NCI-H187 treated with DMSO at 0.1 percent for 48 hours (cell line): Measurements from ENCODE around the gene PIK3CD.

Experiments used
- DNase-seq: peaks from one replicate; lab custom pipeline; 2025; lab: John Stamatoyannopoulos, UW

Gene PIK3CD

DNA sequence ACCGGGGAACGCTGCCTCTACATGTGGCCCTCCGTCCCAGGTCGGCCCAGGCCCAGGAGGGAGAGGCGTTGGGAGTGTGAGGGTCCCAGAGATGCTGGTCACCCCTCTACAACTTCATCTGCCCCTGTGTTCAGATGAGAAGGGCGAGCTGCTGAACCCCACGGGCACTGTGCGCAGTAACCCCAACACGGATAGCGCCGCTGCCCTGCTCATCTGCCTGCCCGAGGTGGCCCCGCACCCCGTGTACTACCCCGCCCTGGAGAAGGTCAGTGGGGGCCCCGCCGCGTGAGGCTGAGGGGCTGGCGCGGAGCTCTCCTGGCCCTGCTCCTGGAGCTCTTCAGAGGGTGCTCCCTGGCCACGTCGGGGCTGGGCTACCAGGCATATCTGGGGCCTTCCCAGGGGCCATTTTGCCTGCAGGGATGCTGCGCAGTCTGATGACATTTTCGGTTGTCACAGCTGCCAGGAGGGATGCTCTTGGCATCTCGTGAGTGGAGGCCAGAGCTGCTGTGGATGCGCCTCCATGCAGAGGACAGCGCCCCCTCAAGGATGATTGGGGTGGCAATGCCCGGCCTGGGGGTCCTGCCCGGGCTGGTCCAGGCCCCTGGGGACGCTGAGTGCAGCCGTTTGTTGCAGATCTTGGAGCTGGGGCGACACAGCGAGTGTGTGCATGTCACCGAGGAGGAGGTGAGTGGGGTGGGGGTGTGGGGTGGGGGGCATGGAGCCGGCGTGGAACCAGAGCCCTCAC, 68.6 kb downstream of the PIK3CD start:
- DNase-seq: no peak

DNA sequence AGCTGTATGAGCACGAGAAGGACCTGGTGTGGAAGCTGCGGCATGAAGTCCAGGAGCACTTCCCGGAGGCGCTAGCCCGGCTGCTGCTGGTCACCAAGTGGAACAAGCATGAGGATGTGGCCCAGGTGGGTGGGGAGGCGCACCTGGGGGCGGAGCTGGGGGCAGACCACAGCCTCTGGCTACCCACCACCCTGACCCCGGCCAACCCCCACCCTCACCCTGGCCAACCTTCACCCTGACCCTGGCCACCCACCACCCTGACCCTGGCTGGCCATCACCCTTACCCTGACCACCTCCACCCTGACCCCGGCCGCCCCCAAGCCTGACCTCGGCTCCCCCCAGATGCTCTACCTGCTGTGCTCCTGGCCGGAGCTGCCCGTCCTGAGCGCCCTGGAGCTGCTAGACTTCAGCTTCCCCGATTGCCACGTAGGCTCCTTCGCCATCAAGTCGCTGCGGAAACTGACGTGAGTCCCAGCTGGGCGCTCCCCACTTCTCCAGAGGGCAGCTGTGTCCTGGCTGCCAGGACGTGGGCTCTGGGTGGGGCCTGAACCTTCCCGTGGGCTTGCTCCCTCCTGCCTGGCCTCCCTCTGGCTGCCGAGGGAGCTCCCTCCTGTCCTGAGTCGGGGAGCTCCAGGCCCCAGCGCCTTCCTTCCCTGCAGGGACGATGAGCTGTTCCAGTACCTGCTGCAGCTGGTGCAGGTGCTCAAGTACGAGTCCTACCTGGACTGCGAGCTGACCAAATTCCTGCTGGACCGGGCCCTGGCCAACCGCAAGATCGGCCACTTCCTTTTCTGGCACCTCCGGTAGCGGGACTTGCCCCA, 69.5 kb downstream of the PIK3CD start:
- no peak for DNase-seq

DNA sequence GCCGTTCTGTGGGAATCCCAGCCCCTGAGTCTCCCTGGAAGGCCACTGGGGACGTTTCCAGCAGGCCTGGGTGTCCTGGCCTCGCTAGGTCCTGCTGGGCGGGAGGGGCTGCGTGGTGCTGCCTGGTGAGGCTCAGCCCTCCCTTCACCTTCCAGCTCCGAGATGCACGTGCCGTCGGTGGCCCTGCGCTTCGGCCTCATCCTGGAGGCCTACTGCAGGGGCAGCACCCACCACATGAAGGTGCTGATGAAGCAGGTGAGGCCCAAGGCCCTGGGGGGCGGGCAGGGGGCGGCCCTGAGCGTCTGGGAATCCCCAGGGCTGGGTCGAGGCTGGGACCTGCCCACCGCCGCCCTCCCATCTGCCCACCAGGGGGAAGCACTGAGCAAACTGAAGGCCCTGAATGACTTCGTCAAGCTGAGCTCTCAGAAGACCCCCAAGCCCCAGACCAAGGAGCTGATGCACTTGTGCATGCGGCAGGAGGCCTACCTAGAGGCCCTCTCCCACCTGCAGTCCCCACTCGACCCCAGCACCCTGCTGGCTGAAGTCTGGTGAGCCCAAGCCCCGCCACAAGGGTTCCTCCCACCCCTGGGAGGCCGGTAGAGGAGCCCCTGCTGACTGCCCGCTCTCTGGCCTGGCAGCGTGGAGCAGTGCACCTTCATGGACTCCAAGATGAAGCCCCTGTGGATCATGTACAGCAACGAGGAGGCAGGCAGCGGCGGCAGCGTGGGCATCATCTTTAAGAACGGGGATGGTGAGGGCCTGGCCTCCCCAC, 70.3 kb downstream of the PIK3CD start:
- DNase-seq: no peak

DNA sequence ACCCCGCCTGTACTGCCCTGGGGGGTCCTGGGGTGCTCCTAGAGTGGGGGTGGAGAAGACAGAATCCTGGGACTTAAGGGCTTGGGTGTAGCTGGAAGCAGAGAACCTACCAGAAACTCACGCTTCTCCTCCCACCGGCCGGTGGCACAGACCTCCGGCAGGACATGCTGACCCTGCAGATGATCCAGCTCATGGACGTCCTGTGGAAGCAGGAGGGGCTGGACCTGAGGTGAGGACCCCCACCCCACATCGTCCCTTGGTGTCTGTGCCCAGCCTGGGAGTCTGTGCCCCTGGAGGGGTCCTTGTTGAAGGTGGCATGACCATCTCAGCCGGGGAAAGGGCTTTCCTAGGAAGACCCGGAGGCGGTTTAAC, 70.8 kb downstream of the PIK3CD start:
- DNase-seq: no peak

DNA sequence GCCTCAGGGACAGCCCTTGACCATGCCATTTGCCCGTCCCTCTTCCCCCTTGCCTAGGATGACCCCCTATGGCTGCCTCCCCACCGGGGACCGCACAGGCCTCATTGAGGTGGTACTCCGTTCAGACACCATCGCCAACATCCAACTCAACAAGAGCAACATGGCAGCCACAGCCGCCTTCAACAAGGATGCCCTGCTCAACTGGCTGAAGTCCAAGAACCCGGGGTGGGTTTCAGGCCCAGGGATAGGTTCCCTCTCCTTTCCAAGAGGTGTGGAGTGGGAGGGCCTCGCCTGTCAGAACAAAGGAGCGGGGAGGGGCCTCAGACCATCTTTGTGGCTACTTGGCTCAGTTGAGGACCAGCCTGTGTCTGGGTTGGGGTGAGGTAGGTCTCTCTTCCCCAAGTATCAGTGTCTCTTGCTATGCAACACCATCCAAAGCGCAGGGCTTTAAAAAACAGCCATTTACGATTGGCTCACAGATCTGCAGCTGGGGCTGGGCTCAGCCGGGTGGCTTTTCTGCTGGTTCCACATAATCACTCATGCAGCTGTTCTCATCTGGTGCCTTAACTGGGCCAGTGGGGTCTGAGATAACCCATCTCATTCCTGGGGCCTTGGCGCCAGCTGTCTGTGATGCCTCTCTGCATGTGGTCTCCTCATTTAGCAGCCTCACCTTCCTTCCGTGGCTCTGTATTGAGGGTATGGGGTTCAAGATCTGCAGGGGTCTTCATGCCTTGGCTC, 71.7 kb downstream of the PIK3CD start:
- no peak for DNase-seq

DNA sequence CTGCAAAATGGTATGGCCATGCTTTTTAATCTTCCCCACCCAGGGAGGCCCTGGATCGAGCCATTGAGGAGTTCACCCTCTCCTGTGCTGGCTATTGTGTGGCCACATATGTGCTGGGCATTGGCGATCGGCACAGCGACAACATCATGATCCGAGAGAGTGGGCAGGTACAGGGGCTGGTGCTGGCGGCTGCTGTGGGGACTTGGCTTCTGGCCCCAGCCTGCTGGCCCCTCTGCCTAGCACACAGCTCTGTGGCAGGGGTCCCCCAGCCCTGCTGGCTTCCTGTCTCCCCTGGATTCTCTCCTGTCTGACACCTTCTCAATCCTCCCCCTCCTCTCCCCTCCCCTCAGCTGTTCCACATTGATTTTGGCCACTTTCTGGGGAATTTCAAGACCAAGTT, 72.4 kb downstream of the PIK3CD start:
- DNase-seq: no peak

DNA sequence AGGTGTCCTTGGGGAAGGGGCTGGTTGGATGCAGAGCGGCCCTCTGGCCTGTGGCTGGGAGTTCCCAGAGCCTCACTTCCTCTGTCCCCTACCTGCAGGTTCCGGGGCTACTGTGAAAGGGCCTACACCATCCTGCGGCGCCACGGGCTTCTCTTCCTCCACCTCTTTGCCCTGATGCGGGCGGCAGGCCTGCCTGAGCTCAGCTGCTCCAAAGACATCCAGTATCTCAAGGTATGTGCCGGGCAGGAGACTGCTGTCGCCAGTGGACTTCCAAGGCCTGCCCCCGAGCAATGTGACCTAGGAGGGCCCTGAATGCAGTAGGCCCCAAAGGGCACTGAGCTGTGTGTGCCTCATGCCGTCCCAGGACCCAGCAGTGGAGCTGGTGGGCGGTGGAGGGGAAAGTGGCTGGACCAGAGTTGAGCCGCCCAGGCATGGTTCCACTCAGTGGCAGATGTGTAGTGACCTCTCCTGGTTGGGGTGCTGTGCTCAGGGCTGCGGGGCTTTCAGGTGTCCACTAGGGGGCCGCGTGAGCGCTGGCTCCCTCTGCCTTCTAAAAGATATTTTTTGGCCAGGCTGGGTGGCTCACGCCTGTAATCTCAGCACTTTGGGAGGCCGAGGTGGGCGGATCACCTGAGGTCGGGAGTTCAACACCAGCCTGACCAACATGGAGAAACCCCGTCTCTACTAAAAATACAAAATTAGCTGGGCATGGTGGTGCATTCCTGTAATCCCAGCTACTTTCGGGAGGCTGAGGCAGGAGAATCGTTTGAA, 73.4 kb downstream of the PIK3CD start:
- no peak for DNase-seq

DNA sequence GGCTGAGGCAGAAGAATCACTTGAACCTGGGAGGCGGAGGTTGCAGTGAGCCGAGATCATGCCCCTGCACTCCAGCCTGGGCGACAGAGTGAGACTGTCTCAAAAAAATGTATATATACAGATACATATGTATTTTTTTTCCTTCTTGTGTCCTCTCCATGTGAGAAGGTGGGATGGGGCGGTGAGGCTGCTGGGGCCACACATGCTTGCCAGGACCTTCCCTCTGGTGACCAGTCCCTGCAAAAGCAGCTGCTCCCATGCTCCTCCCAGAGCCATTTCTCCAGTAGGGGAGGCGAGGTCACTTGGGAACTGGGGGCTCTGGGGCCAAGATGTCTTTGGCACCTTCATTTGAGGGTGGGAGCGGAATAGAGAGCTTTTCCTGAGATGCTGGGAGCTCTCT, 74.9 kb downstream of the PIK3CD start:
- DNase-seq: no peak

DNA sequence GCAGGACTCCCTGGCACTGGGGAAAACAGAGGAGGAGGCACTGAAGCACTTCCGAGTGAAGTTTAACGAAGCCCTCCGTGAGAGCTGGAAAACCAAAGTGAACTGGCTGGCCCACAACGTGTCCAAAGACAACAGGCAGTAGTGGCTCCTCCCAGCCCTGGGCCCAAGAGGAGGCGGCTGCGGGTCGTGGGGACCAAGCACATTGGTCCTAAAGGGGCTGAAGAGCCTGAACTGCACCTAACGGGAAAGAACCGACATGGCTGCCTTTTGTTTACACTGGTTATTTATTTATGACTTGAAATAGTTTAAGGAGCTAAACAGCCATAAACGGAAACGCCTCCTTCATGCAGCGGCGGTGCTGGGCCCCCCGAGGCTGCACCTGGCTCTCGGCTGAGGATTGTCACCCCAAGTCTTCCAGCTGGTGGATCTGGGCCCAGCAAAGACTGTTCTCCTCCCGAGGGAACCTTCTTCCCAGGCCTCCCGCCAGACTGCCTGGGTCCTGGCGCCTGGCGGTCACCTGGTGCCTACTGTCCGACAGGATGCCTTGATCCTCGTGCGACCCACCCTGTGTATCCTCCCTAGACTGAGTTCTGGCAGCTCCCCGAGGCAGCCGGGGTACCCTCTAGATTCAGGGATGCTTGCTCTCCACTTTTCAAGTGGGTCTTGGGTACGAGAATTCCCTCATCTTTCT, 75.5 kb downstream of the PIK3CD start:
- no peak for DNase-seq

DNA sequence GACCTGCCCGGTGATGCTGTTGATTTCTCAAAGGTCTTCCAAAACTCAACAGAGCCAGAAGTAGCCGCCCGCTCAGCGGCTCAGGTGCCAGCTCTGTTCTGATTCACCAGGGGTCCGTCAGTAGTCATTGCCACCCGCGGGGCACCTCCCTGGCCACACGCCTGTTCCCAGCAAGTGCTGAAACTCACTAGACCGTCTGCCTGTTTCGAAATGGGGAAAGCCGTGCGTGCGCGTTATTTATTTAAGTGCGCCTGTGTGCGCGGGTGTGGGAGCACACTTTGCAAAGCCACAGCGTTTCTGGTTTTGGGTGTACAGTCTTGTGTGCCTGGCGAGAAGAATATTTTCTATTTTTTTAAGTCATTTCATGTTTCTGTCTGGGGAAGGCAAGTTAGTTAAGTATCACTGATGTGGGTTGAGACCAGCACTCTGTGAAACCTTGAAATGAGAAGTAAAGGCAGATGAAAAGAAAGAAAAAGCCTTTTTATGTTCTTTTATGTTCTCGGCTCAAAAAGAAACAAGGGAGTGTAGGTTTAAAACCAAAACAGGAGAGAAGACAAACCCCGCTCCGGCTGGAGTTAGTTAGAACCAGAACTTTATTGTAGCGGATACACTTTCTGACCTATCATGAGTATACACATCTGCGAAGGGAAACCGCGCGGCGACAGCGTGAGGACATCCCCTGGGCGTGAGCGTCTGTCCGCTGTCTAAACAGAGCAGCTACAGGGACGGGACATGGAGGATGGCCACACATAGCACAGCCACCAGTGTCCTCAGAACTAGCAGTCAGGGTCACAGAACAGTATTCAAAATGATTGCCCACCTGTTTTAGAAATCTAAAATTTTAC, 77.1 kb downstream of the PIK3CD start:
- DNase-seq: no peak

DNA sequence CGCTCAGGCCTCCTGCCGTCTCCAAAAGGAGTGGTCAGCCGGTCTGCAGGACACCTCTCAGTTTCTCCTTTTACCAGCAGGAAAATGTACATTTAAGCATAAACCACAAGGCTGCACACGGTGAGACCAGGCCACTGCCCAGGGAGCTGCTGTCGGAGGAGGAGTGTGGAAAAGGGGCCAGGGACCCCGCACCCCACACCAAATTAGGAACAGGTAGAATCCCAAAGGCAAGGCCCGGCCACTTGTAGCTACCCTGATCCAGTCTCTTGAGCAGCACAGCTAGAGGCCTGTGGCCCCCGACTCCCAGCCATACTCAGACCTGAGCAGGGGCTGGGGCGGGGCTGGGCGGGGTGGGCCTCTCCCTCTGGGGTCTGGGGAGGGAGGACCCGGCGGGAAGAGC, 78.0 kb downstream of the PIK3CD start:
- DNase-seq: no peak

DNA sequence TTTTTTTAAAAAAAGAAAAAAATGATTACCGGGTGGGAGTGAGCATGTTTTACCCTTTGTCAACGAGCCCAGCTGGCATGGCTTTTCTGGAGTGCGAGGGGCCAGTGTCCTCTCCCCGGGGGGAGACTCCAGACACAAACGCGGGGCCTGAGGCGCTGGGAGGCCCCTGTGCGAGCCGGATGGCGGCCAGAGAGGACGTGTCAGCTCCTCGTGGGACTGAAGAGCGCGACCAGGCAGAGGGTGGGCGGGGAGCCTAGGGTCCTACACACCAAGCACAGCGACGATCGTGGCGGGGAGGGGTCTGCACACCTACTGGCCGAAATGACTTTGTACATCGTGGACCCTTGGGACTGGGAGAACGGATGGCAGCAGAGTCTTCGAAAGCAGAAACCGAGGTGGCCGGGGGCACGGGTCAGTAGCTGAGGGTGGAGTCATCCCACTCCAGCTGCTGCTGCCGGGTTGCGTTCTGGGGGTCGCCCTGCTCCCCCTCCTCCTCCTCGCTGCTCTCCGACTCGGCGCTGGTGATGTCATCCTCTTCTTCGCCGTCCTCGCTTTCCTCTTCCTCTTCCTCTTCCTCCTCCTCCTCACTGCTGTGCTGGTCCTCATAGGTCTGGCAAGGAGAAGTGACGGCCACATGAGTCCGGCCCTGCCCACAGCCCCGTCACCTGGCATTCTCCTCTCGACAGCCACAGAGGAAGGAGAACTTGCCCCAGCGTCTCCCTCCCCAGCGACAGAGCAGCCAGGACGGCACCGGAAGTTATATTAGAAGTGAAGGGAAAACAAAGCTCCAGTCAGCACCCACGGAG, 78.8 kb downstream of the PIK3CD start:
- DNase-seq: no peak

DNA sequence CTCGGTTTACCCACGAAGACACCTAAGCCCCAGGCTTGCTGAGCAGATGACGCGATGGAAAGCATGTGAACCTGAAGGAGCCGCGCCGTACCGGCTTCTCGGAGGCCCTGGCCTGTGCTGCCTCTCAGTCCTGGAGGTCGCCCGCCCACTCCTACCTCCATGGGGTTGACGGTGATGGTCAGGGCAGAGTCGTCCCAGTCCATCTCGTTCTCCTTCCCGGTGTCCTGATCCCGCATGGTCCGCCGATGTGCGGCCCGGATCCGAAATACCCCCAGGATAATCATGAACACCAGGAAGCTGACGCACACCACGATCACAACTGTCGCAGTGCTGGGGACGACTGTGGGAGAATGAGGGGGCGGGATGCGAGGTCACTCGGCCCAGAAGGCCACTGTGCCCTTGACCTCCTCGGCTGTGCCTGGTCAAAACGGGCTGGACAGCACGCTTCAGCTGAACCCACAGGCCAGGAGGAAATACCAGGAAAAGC, 79.6 kb downstream of the PIK3CD start:
- DNase-seq: no peak

DNA sequence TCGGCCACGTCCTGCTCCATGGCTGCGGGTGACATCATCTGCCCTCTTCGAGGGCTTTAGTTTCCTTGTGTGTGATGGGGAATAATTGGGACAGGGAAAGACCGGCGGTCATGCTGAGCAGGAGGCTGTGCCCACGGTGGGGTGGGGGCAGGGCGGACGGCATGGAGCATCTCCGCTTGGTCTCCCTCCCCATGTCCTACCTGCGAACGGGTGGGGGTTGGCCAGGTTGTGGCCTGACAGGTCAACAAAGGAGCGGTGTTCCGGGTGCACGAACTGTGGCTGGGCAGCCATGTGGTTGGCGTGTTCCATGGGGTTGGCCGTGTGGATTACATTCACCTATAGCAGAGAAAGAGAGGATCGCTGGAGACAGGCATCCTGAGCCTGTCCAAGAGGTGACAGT, 80.0 kb downstream of the PIK3CD start:
- no peak for DNase-seq

DNA sequence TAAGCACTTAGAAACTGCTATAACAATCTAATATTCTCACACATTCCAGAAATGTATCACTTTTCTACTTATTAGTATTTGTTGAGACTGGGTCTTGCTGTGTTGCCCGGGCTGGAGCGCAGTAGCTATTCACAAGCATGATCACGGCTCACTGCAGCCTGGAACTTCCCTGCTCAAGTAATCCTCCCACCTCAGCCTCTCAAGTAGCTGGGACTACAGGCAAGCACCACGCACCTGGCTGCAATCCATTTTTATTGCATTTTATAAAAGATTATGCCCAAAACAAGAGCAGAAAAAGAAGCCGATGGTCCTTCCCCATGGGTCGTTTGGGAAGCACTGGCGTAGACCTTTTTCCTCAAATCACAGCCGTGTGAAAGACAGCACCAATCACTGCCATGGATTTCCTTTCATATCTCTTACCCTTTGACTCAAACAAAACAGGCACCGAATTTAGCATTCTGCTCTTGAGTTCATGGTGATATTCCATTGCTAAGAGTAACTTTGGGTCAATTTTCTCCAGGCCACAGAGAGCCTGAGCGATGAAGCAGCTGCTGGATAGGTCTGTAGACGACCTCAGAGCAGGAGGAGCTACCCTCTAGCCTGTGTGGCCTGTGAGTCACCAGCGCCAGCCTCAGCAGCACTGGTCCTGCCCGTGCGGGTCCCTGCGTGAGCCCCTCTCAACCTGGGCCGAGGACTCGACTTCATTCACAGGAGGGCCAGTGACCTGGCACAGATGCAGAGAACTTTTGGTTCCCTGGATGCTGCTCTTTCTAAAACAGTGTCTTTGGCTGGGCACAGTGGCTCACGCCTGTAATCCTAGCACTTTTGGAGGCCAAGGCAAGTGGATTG, 80.8 kb downstream of the PIK3CD start:
- no peak for DNase-seq

DNA sequence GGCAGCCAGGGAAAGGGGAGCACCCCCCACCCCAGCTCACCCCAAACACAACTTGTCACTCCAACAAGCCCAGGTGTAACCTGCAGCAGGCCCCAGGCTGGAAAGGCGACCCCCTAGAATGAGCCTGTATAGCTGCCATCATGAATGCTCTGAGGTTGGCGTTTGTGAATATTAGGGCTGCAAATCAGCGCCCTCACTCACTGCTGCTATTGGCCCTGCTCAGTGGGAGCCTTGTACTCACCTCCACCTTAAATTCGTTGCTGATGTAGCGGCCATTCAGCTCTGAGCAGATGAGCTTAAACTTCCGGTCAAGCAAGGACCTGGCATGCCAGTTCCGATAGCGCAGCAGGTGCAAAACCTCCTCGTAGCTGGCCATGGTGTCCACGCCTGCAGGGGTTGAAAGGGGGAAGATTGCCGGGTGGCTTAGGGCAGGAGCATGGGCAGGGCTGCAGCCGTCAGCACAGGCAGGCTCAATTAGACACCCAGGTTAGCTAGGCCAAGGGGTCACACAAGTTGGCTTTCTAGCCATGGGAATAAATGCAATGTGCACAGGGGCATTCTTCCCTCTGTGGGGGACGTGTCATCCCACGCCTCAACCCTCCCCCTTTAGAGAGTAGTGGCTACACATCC, 81.7 kb downstream of the PIK3CD start:
- DNase-seq: no peak

DNA sequence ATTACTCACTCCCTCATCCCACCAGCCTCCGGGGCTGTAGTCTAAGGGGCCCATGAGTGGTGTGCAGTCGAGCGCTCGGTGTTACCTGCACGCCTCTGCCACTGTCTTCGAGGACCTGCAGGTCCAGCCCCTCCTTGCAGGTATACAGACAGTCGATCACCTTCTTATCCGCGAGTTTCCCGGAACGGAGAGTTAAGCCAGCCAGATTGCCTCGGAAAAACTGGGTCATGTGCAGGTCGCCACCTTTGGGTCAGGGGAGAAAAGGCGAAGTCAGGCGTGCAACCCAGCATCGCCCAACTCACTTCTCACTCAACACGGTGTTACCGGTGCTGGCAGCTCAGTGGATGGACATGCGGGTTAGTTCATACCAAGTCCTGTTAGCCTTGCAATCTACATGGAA, 84.3 kb downstream of the PIK3CD start:
- DNase-seq: no peak
